AG09319 (cell line): ENCODE results near the gene MRPS27.

Experiments used
- DNase-seq: peaks from one replicate; pipeline ENCODE4 v3.0.0-alpha.2; 2010; ENCODE audit warnings: low read depth; ENCODE audit errors: extremely low read depth
- TF ChIP-seq, protein P1 (sequence below): IDR thresholded peaks from 2 replicates; pipeline ENCODE4 v1.5.1; 2011; ENCODE audit warnings: low read depth, mild to moderate bottlenecking, inconsistent platforms, low read length, moderate library complexity

MRPS27 gene

GRCh38 chr5:72232838-72233237, 87.2 kb downstream of the MRPS27 start:
- TF ChIP-seq, protein P1, sequence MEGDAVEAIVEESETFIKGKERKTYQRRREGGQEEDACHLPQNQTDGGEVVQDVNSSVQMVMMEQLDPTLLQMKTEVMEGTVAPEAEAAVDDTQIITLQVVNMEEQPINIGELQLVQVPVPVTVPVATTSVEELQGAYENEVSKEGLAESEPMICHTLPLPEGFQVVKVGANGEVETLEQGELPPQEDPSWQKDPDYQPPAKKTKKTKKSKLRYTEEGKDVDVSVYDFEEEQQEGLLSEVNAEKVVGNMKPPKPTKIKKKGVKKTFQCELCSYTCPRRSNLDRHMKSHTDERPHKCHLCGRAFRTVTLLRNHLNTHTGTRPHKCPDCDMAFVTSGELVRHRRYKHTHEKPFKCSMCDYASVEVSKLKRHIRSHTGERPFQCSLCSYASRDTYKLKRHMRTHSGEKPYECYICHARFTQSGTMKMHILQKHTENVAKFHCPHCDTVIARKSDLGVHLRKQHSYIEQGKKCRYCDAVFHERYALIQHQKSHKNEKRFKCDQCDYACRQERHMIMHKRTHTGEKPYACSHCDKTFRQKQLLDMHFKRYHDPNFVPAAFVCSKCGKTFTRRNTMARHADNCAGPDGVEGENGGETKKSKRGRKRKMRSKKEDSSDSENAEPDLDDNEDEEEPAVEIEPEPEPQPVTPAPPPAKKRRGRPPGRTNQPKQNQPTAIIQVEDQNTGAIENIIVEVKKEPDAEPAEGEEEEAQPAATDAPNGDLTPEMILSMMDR, result no peak

DNA sequence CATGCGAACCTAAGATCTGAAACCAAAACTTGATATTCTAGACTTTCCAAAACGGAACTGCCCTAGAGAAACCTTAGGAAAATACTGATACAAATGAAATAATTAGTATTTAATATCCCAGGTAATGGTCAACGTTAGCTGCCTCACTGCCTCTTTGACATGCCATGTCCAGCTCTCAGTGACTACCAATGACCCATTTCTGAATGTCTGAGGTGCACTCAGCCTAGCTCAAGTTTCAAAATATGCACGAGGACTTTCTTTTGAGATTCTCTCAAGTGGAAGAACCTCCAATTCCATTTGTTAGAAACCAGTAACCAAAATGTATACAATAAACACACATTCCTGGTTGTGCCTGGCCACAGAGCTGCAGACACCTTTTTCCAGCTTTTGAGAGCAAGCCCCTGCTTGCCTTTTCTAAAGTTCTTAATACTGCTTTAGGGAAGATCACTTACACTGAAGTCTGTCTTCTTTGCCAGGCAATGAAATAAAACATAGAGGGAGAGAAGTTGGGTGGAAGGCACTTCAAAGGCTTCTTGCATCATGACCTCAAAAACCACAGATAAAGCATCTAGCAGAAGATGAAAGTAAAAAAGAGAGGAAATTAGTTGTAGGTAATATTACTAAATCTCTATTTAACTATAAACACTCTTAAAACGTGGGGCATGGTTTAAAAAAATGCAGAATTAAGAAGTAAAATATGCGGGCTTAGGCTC, 87.9 kb downstream of the MRPS27 start:
- no peak for DNase-seq
- TF ChIP-seq, protein P1, result no peak

More at GRCh38 chr5:72232838-72233237, 87.2 kb downstream of the MRPS27 start:
- no peak for DNase-seq

DNA sequence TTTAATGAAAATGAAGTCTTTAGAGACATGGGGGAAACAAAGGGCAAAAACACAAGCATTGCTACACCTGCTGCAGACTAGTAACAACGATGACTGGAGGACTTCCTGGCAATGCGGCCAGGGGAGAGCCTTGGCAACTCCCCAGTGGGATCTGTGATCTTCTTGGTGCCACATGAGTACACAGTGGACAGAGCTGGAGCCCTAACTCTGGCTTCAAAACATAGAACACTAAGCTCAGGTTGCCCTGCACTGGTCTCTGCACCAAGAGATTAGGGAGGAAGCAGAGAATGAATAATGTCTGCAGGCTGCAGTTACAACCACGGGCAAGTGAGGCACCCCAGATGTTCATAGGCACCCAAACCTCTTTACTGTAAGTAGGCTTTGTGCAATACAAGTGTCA, 91.1 kb downstream of the MRPS27 start:
- no peak for DNase-seq
- TF ChIP-seq, protein P1, result no peak

- DNase-seq, result no peak
- TF ChIP-seq, protein P1, result no peak
Measured at GRCh38 chr5:72226950-72227349, 93.1 kb downstream of the MRPS27 start.

- no peak for DNase-seq
- TF ChIP-seq, protein P1, result no peak
Measured at GRCh38 chr5:72225741-72226140, 94.3 kb downstream of the MRPS27 start.

DNA sequence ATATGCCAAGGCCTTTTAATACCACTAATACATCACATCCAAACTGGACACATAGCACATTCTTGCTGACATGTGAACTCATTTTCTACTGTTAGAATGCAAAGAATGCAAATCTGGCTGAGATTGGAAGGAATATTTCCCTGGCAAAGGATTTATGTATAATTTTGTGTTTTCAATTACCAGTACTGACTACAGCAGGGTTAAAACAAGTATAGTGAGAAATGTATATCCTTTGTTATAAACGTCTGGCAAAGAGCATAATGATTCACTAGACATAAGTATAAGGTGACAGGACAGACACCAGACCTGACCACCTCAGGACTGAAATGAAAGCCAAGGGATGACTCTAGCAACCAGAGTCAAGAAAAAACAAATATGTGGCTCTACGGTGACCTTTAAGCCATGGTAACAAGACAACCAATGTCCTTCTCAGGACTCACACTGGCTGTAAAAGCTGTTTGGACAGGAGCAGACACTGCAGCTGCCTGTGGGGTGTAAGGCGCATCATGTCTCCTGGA, 95.0 kb downstream of the MRPS27 start:
- TF ChIP-seq, protein P1, result no peak
- DNase-seq, result no peak

DNA sequence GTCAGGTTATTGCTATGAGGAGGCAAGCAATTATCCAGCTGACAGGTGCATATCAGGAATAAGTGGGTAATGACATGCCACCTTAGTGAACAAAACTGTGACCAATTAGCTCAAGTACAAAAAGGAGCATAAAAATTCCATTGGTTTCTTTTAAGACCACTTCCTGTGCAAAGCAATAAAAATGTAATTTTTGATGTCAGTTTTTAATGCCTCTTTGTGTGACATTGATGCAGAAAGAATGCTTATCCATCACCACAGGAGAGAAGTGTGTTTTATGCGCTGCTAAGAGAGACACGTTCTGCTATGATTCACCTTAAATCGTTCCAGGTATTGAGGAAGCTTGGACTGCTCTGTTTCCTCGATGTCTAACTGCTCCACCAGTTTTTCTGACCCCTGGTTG, 96.7 kb downstream of the MRPS27 start:
- no peak for DNase-seq
- TF ChIP-seq, protein P1, result no peak
